GM21723 (cell line): ENCODE data around the gene DCAF6.
"Not testable (repeated sequence)": the region's sequence is repeated elsewhere in the genome, so short reads cannot be mapped to it uniquely, and the experiment has no call there.

Experiments
- ATAC-seq: cut with Tn5 transposase; IDR thresholded peaks from one replicate; pipeline ENCODE4 v1.9.1; 2021; ENCODE audit warnings: mild to moderate bottlenecking, moderate library complexity; ENCODE audit not compliant: unreplicated experiment

DCAF6 gene

GRCh38 chr1:167936068-167936929, at the start of gene DCAF6:
TSS of gene DCAF6 (plus strand) at chr1:167936683. CDS start at chr1:167936912, 229 bp downstream.
- ATAC-seq, result peak; percentile 78

GRCh38 chr1:167887187-167887586, 49.3 kb upstream of the DCAF6 start:
- ATAC-seq, result not testable (repeated sequence)

- ATAC-seq, result no peak
Observed at GRCh38 chr1:167890400-167890799, 46.1 kb upstream of the DCAF6 start.

GRCh38 chr1:167893798-167894197, 42.7 kb upstream of the DCAF6 start:
- ATAC-seq, result no peak

- no peak for ATAC-seq
Observed at GRCh38 chr1:167898578-167899222, 37.8 kb upstream of the DCAF6 start.

- ATAC-seq, result peak; percentile 86
Observed at GRCh38 chr1:167899253-167899681, 37.2 kb upstream of the DCAF6 start.

- ATAC-seq, result no peak
Observed at GRCh38 chr1:167900907-167901306, 35.6 kb upstream of the DCAF6 start.

- ATAC-seq, result no peak
Observed at GRCh38 chr1:167904652-167905130, 31.8 kb upstream of the DCAF6 start.

GRCh38 chr1:167905182-167905581, 31.3 kb upstream of the DCAF6 start:
- ATAC-seq, result no peak

- no peak for ATAC-seq
Observed at GRCh38 chr1:167905671-167906070, 30.8 kb upstream of the DCAF6 start.

GRCh38 chr1:167909691-167910180, 26.7 kb upstream of the DCAF6 start:
- ATAC-seq, result no peak

- ATAC-seq, result no peak
Observed at GRCh38 chr1:167910530-167910929, 26.0 kb upstream of the DCAF6 start.

- no peak for ATAC-seq
Observed at GRCh38 chr1:167911413-167911812, 25.1 kb upstream of the DCAF6 start.

GRCh38 chr1:167912294-167912693, 24.2 kb upstream of the DCAF6 start:
- ATAC-seq, result no peak

GRCh38 chr1:167913895-167914496, 22.5 kb upstream of the DCAF6 start, which contains the start of gene ADCY10:
TSS of gene ADCY10 (minus strand) at chr1:167914134. CDS start at chr1:167905140, 8,994 bp downstream.
- no peak for ATAC-seq

- ATAC-seq, result no peak
Observed at GRCh38 chr1:167915569-167915968, 20.9 kb upstream of the DCAF6 start.

GRCh38 chr1:167916766-167917511, 19.5 kb upstream of the DCAF6 start:
- no peak for ATAC-seq

GRCh38 chr1:167922023-167922422, 14.5 kb upstream of the DCAF6 start:
- ATAC-seq, result no peak

- ATAC-seq, result no peak
Observed at GRCh38 chr1:167922611-167923074, 13.8 kb upstream of the DCAF6 start.

GRCh38 chr1:167923324-167924056, 13.0 kb upstream of the DCAF6 start:
- no peak for ATAC-seq
